K562 (cell line): ENCODE results near the gene ZSWIM1. TPM values are rescaled to one million over a fixed set of nuclear protein-coding genes. Genes with fewer than 3 reads are reported as not detected.

Source experiments
- BCOR ChIP-seq: fragments of 450-650 bp; IDR thresholded peaks from 2 replicates; pipeline ENCODE4 v1.6.1; 2016
- BRF1 ChIP-seq: IDR thresholded peaks from 3 replicates; pipeline ENCODE4 v1.6.1; 2011; ENCODE audit warnings: borderline replicate concordance, mild to moderate bottlenecking; ENCODE audit not compliant: insufficient read length; ENCODE audit errors: extremely low read depth
- KDM1A ChIP-seq, 2 experiments: fragments of 450-650 bp; IDR thresholded peaks; 2 replicates each; pipeline ENCODE4 v1.6.1; 2016; ENCODE audit warnings: mild to moderate bottlenecking in 2 of 2
- KLF1 ChIP-seq: fragments of 450-650 bp; IDR thresholded peaks from 2 replicates; pipeline ENCODE4 v1.6.1; 2016; ENCODE audit warnings: missing genetic modification characterization, missing compliant biosample characterization
- MAFF ChIP-seq: IDR thresholded peaks from 2 replicates; pipeline ENCODE4 v1.6.1; 2012; ENCODE audit warnings: low read length, improper control_type of control experiment
- RBBP5 ChIP-seq: fragments of 200-600 bp; sonication (generic); IDR thresholded peaks from 2 replicates; pipeline ENCODE4 v1.6.1; 2012; ENCODE audit warnings: borderline replicate concordance, mild to moderate bottlenecking, low read length, control low read depth, inconsistent platforms; ENCODE audit not compliant: insufficient read depth, poor library complexity, severe bottlenecking
- RBM25 ChIP-seq: fragments of 200-400 bp; formaldehyde crosslinking; IDR thresholded peaks from 2 replicates; pipeline ENCODE4 v1.6.1; 2018; ENCODE audit warnings: low read length, low read depth, moderate library complexity; ENCODE audit not compliant: severe bottlenecking
- RCOR1 ChIP-seq, 2 experiments: IDR thresholded peaks; 2 replicates each; pipeline ENCODE4 v1.6.1; 2012; ENCODE audit warnings: low read depth in 2 of 2, low read length in 2 of 2, borderline replicate concordance in 1 of 2, improper control_type of control experiment in 1 of 2
- TAF7 ChIP-seq: fragments of 450-650 bp; IDR thresholded peaks from 2 replicates; pipeline ENCODE4 v1.6.1; 2016; ENCODE audit warnings: missing genetic modification characterization, missing compliant biosample characterization
- XRCC4 ChIP-seq: IDR thresholded peaks from one replicate; pipeline ENCODE4 v1.6.1; 2011; ENCODE audit not compliant: insufficient read depth, insufficient read length; ENCODE audit errors: extremely low read depth
- YY1 ChIP-seq, 3 experiments: IDR thresholded peaks; 2 replicates each; pipeline ENCODE4 v1.6.1; 2011; ENCODE audit warnings: low read length in 2 of 3, mild to moderate bottlenecking in 2 of 3, moderate library complexity in 2 of 3, borderline replicate concordance in 1 of 3, control low read depth in 1 of 3, low read depth in 1 of 3; ENCODE audit not compliant: insufficient read depth in 3 of 3, insufficient replicate concordance in 2 of 3, control insufficient read depth in 1 of 3, insufficient read length in 1 of 3; ENCODE audit errors: extremely low read depth in 1 of 3
- ZKSCAN8 ChIP-seq: fragments of 200-800 bp; sonication (Bioruptor generic); IDR thresholded peaks from 2 replicates; pipeline ENCODE4 v1.6.1; 2016; ENCODE audit warnings: missing genetic modification characterization, missing compliant biosample characterization
- ZNF175 ChIP-seq: fragments of 200-800 bp; sonication (Bioruptor generic); IDR thresholded peaks from 2 replicates; pipeline ENCODE4 v1.6.1; 2016; ENCODE audit warnings: low read depth, mild to moderate bottlenecking, missing genetic modification characterization, missing compliant biosample characterization
- ZNF436 ChIP-seq: fragments of 250-450, 450-650 bp; sonication (Bioruptor Pico); formaldehyde crosslinking; IDR thresholded peaks from 2 replicates; pipeline ENCODE4 v1.7.0; 2020; ENCODE audit warnings: mild to moderate bottlenecking
- ZNF780A ChIP-seq: fragments of 250-450 bp; sonication (Bioruptor Pico); IDR thresholded peaks from 2 replicates; pipeline ENCODE4 v1.5.0; 2021; ENCODE audit warnings: mild to moderate bottlenecking
- polyA plus RNA-seq, 8 experiments: library from polyadenylated mRNA; depleted of rRNA in 4 of 8; stranded (reverse) in 5 of 8; unstranded in 3 of 8; fragments of >200 nt; fragmentation: Nextera tagmentation in 2 of 8; fragmentation: Illumina TruSeq in 1 of 8; extraction: Ambion mirVana in 2 of 8; extraction: Trizol in 1 of 8; gene quantifications; 2 replicates each; pipeline versions ENCODE4 v1.2.1 to v1.2.3, GENCODE V29; 2011 to 2014; ENCODE audit warnings: inconsistent platforms in 1 of 8, missing spikeins in 1 of 8
- total RNA-seq, 7 experiments: library from RNA; depleted of rRNA in 6 of 7; stranded (reverse); fragments of >200 nt in 6 of 7; fragmentation: Illumina TruSeq in 2 of 7; extraction: Trizol in 2 of 7; gene quantifications; 2 replicates each; pipeline versions ENCODE4 v1.2.1 to v1.2.3, GENCODE V29; 2011 to 2021; ENCODE audit warnings: low replicate concordance in 1 of 7
- TF ChIP-seq, protein P1 (sequence below), 2 experiments: fragments of 200-800 bp in 1 of 2; sonication (Bioruptor generic) in 1 of 2; sonication (generic) in 1 of 2; formaldehyde crosslinking in 1 of 2; IDR thresholded peaks in 1 of 2; conservative IDR thresholded peaks in 1 of 2; 2 replicates each; pipeline versions ENCODE4 v1.5.0 to v1.6.1; 2016 to 2020; ENCODE audit warnings: missing compliant biosample characterization in 1 of 2, missing genetic modification characterization in 1 of 2, missing genetic modification reagents in 1 of 2
- TF ChIP-seq, protein P2 (sequence below): sonication (generic); formaldehyde crosslinking; IDR thresholded peaks from 2 replicates; pipeline ENCODE4 v1.4.0; 2020; ENCODE audit warnings: mild to moderate bottlenecking, missing genetic modification reagents
- TF ChIP-seq, protein P3 (sequence below): IDR thresholded peaks from 3 replicates; pipeline ENCODE4 v1.6.1; 2011; ENCODE audit warnings: borderline replicate concordance, mild to moderate bottlenecking, moderate library complexity; ENCODE audit not compliant: insufficient read length; ENCODE audit errors: extremely low read depth

The ZSWIM1 gene
- total and polyA plus RNA-seq, 9 of the 15 experiments (the other 6 are each of a cell fraction or from before 2014, with no cell fraction given) = 2.5 to 15.6 (median 9.5) TPM

- TF ChIP-seq ZNF780A (CRISPR knock-in tag) (no peak), KDM1A (IDR thresholded peaks at IDR 0.05) (peak; percentile 17 to 65; a peak in 3 of 4 replicates), RBM25 (peak; percentile 60), ZNF436 (peak; percentile 95), RBBP5 (peak; percentile 3), KLF1 (tag) (no peak), RCOR1 (IDR thresholded peaks at IDR 0.05; ENCODE audit: borderline replicate concordance in 1 of 2, low read depth in 2 of 2, low read length in 2 of 2) (peak in 1 of 2 experiments; percentile 80; a peak in 2 of 4 replicates), BCOR (peak; percentile 77; the same call in 1 of the 2 replicates), ZNF175 (CRISPR knock-in tag) (0 out of 2 replicates have a peak, but pooled peaks have one; percentile 1), MAFF (no peak), XRCC4 (no peak), YY1 (IDR thresholded peaks at IDR 0.05; ENCODE audit: borderline replicate concordance in 1 of 3, control insufficient read depth in 1 of 3, extremely low read depth in 1 of 3, insufficient read depth in 3 of 3, insufficient read length in 1 of 3, insufficient replicate concordance in 2 of 3, low read depth in 1 of 3, low read length in 2 of 3) (peak in 1 of 3 experiments; percentile 4), ZKSCAN8 (peak; percentile 98), TAF7 (no peak), BRF1 (no peak)
- TF ChIP-seq, protein P1, sequence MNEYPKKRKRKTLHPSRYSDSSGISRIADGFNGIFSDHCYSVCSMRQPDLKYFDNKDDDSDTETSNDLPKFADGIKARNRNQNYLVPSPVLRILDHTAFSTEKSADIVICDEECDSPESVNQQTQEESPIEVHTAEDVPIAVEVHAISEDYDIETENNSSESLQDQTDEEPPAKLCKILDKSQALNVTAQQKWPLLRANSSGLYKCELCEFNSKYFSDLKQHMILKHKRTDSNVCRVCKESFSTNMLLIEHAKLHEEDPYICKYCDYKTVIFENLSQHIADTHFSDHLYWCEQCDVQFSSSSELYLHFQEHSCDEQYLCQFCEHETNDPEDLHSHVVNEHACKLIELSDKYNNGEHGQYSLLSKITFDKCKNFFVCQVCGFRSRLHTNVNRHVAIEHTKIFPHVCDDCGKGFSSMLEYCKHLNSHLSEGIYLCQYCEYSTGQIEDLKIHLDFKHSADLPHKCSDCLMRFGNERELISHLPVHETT (CRISPR knock-in tag; conservative IDR thresholded peaks at IDR 0.05 in 1 of 2, IDR thresholded peaks at IDR 0.05 in 1 of 2) = 0 out of 4 replicates have a peak, but pooled peaks of 1 of the 2 experiments have one; percentile 35
- TF ChIP-seq, protein P2, sequence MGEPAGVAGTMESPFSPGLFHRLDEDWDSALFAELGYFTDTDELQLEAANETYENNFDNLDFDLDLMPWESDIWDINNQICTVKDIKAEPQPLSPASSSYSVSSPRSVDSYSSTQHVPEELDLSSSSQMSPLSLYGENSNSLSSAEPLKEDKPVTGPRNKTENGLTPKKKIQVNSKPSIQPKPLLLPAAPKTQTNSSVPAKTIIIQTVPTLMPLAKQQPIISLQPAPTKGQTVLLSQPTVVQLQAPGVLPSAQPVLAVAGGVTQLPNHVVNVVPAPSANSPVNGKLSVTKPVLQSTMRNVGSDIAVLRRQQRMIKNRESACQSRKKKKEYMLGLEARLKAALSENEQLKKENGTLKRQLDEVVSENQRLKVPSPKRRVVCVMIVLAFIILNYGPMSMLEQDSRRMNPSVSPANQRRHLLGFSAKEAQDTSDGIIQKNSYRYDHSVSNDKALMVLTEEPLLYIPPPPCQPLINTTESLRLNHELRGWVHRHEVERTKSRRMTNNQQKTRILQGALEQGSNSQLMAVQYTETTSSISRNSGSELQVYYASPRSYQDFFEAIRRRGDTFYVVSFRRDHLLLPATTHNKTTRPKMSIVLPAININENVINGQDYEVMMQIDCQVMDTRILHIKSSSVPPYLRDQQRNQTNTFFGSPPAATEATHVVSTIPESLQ = no peak
- TF ChIP-seq, protein P3, sequence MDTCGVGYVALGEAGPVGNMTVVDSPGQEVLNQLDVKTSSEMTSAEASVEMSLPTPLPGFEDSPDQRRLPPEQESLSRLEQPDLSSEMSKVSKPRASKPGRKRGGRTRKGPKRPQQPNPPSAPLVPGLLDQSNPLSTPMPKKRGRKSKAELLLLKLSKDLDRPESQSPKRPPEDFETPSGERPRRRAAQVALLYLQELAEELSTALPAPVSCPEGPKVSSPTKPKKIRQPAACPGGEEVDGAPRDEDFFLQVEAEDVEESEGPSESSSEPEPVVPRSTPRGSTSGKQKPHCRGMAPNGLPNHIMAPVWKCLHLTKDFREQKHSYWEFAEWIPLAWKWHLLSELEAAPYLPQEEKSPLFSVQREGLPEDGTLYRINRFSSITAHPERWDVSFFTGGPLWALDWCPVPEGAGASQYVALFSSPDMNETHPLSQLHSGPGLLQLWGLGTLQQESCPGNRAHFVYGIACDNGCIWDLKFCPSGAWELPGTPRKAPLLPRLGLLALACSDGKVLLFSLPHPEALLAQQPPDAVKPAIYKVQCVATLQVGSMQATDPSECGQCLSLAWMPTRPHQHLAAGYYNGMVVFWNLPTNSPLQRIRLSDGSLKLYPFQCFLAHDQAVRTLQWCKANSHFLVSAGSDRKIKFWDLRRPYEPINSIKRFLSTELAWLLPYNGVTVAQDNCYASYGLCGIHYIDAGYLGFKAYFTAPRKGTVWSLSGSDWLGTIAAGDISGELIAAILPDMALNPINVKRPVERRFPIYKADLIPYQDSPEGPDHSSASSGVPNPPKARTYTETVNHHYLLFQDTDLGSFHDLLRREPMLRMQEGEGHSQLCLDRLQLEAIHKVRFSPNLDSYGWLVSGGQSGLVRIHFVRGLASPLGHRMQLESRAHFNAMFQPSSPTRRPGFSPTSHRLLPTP = peak; percentile 83
Observed at GRCh38 chr20:45857882-45858216, 23.2 kb upstream of the ZSWIM1 start (continued).
